ENCODE results near the gene GRID1.

GRCh38 chr10:85859859-85860258 is 506.7 kb downstream of the GRID1 start:
- no peak for TF ChIP-seq NR4A1 (CRISPR knock-in tag; IDR thresholded peaks at IDR 0.05)
- TF ChIP-seq NR4A1 (tag; IDR thresholded peaks at IDR 0.05) = no peak
- no peak for TF ChIP-seq ZNF146 (CRISPR knock-in tag; IDR thresholded peaks at IDR 0.05; ENCODE audit: unreplicated experiment)
- TF ChIP-seq SIN3A (IDR thresholded peaks at IDR 0.05; ENCODE audit: borderline replicate concordance in 2 of 2, control insufficient read depth in 1 of 2, low read depth in 2 of 2, low read length in 2 of 2) = no peak
- no peak for TF ChIP-seq GABPA (tag; conservative IDR thresholded peaks at IDR 0.05; ENCODE audit: low read depth)
- TF ChIP-seq BCOR (IDR thresholded peaks at IDR 0.05) = no peak
